Activated naive CD4-positive, alpha-beta T cell treated with anti-CD3 and anti-CD28 coated beads, Interleukin-2, amount 50 U/mL, for 24 hours (primary cell): ENCODE results near the gene HHIP.

Experiments used
- H3K27ac Mint-ChIP-seq: one replicate; pipeline ENCODE4 v1.8.0; 2021; ENCODE audit warnings: mild to moderate bottlenecking, mixed read lengths
- H3K27me3 Mint-ChIP-seq: one replicate; pipeline ENCODE4 v1.8.0; 2021; ENCODE audit warnings: mixed read lengths
- H3K36me3 Mint-ChIP-seq: one replicate; pipeline ENCODE4 v1.8.0; 2021; ENCODE audit warnings: mixed read lengths
- H3K4me1 Mint-ChIP-seq: one replicate; pipeline ENCODE4 v1.8.0; 2021; ENCODE audit warnings: mixed read lengths
- H3K4me3 Mint-ChIP-seq: one replicate; pipeline ENCODE4 v1.8.0; 2021; ENCODE audit warnings: mild to moderate bottlenecking, mixed read lengths
- H3K9me3 Mint-ChIP-seq: one replicate; pipeline ENCODE4 v1.8.0; 2021; ENCODE audit warnings: mixed read lengths

The HHIP gene

GRCh38 chr4:144645631-144646522 is at the start of gene HHIP:
Gene HHIP (plus strand): TSS chr4:144646156. CDS start chr4:144646676, 520 bp downstream.
- H3K9me3 Mint-ChIP-seq: peaks cover 4% of the 10 kb centered on the region
- H3K36me3 Mint-ChIP-seq: no peaks in the 10 kb centered on the region
- peaks cover 20% of the 10 kb centered on the region for H3K4me1 Mint-ChIP-seq
- H3K27ac Mint-ChIP-seq: no peak within 1 kb of the TSS
- H3K27me3 Mint-ChIP-seq: peaks cover 41% of the 10 kb centered on the region
- peak within 1 kb of the TSS; percentile 84 for H3K4me3 Mint-ChIP-seq

- no peak overlapping the region for H3K27ac Mint-ChIP-seq
- peaks cover 14% of the 10 kb centered on the region for H3K9me3 Mint-ChIP-seq
- H3K4me3 Mint-ChIP-seq: no peak overlapping the region
- H3K36me3 Mint-ChIP-seq: no peaks in the 10 kb centered on the region
- no peaks in the 10 kb centered on the region for H3K4me1 Mint-ChIP-seq
- peaks cover 6% of the 10 kb centered on the region for H3K27me3 Mint-ChIP-seq
Measured at GRCh38 chr4:144597171-144597570, 48.8 kb upstream of the HHIP start.

- Mint-ChIP-seq H3K27ac (no peak overlapping the region), H3K4me3 (no peak overlapping the region), H3K27me3 (peaks cover 2% of the 10 kb centered on the region), H3K9me3 (peaks cover 9% of the 10 kb centered on the region), H3K4me1 (no peaks in the 10 kb centered on the region), H3K36me3 (no peaks in the 10 kb centered on the region)
Measured at GRCh38 chr4:144599621-144600020, 46.3 kb upstream of the HHIP start.

GRCh38 chr4:144611850-144612249 is 34.1 kb upstream of the HHIP start:
- Mint-ChIP-seq H3K27me3 (no peaks in the 10 kb centered on the region), H3K36me3 (no peaks in the 10 kb centered on the region), H3K4me3 (no peak overlapping the region), H3K4me1 (no peaks in the 10 kb centered on the region), H3K27ac (no peak overlapping the region), H3K9me3 (no peaks in the 10 kb centered on the region)

- Mint-ChIP-seq H3K4me3 (no peak overlapping the region), H3K9me3 (no peaks in the 10 kb centered on the region), H3K4me1 (no peaks in the 10 kb centered on the region), H3K36me3 (no peaks in the 10 kb centered on the region), H3K27ac (no peak overlapping the region), H3K27me3 (no peaks in the 10 kb centered on the region)
Measured at GRCh38 chr4:144614850-144615585, 30.9 kb upstream of the HHIP start.

- no peaks in the 10 kb centered on the region for H3K36me3 Mint-ChIP-seq
- H3K9me3 Mint-ChIP-seq: no peaks in the 10 kb centered on the region
- no peaks in the 10 kb centered on the region for H3K27me3 Mint-ChIP-seq
- no peak overlapping the region for H3K27ac Mint-ChIP-seq
- H3K4me3 Mint-ChIP-seq: no peak overlapping the region
- no peaks in the 10 kb centered on the region for H3K4me1 Mint-ChIP-seq
Measured at GRCh38 chr4:144621681-144622080, 24.3 kb upstream of the HHIP start.

- Mint-ChIP-seq H3K27me3 (no peaks in the 10 kb centered on the region), H3K9me3 (no peaks in the 10 kb centered on the region), H3K27ac (no peak overlapping the region), H3K36me3 (no peaks in the 10 kb centered on the region), H3K4me3 (no peak overlapping the region), H3K4me1 (no peaks in the 10 kb centered on the region)
Measured at GRCh38 chr4:144627663-144628076, 18.3 kb upstream of the HHIP start.

GRCh38 chr4:144633215-144633614 is 12.7 kb upstream of the HHIP start:
- Mint-ChIP-seq H3K27me3 (peaks cover 2% of the 10 kb centered on the region), H3K36me3 (no peaks in the 10 kb centered on the region), H3K9me3 (peaks cover 6% of the 10 kb centered on the region), H3K4me1 (no peaks in the 10 kb centered on the region), H3K27ac (no peak overlapping the region), H3K4me3 (no peak overlapping the region)

- no peaks in the 10 kb centered on the region for H3K36me3 Mint-ChIP-seq
- H3K4me3 Mint-ChIP-seq: no peak overlapping the region
- peaks cover 6% of the 10 kb centered on the region for H3K9me3 Mint-ChIP-seq
- no peaks in the 10 kb centered on the region for H3K4me1 Mint-ChIP-seq
- peaks cover 2% of the 10 kb centered on the region for H3K27me3 Mint-ChIP-seq
- no peak overlapping the region for H3K27ac Mint-ChIP-seq
Measured at GRCh38 chr4:144634978-144635747, 10.8 kb upstream of the HHIP start.

GRCh38 chr4:144644368-144645101 is 1.4 kb upstream of the HHIP start:
- Mint-ChIP-seq H3K36me3 (no peaks in the 10 kb centered on the region), H3K27me3 (peaks cover 36% of the 10 kb centered on the region), H3K9me3 (peaks cover 5% of the 10 kb centered on the region), H3K4me1 (peaks cover 20% of the 10 kb centered on the region), H3K4me3 (no peak overlapping the region), H3K27ac (no peak overlapping the region)

- Mint-ChIP-seq H3K9me3 (peaks cover 5% of the 10 kb centered on the region), H3K36me3 (no peaks in the 10 kb centered on the region), H3K27ac (no peak overlapping the region), H3K4me1 (peaks cover 20% of the 10 kb centered on the region), H3K4me3 (no peak overlapping the region), H3K27me3 (peaks cover 41% of the 10 kb centered on the region)
Measured at GRCh38 chr4:144645102-144645630, 790 bp upstream of the HHIP start.

- peaks cover 20% of the 10 kb centered on the region for H3K4me1 Mint-ChIP-seq
- H3K36me3 Mint-ChIP-seq: no peaks in the 10 kb centered on the region
- peaks cover 38% of the 10 kb centered on the region for H3K27me3 Mint-ChIP-seq
- no peaks in the 10 kb centered on the region for H3K9me3 Mint-ChIP-seq
- H3K27ac Mint-ChIP-seq: no peak overlapping the region
- peak overlapping the region; percentile 84 for H3K4me3 Mint-ChIP-seq
Measured at GRCh38 chr4:144646523-144647094, 653 bp downstream of the HHIP start.

GRCh38 chr4:144647095-144647561 is 1.2 kb downstream of the HHIP start:
- Mint-ChIP-seq H3K4me3 (peak overlapping the region; percentile 84), H3K9me3 (no peaks in the 10 kb centered on the region), H3K27me3 (peaks cover 38% of the 10 kb centered on the region), H3K27ac (no peak overlapping the region), H3K36me3 (no peaks in the 10 kb centered on the region), H3K4me1 (peaks cover 20% of the 10 kb centered on the region)

GRCh38 chr4:144647590-144647989 is 1.6 kb downstream of the HHIP start:
- Mint-ChIP-seq H3K27me3 (peaks cover 38% of the 10 kb centered on the region), H3K36me3 (no peaks in the 10 kb centered on the region), H3K4me3 (no peak overlapping the region), H3K4me1 (peaks cover 20% of the 10 kb centered on the region), H3K9me3 (no peaks in the 10 kb centered on the region), H3K27ac (no peak overlapping the region)
